ENCODE measurements around the gene PPFIA3.

DNA sequence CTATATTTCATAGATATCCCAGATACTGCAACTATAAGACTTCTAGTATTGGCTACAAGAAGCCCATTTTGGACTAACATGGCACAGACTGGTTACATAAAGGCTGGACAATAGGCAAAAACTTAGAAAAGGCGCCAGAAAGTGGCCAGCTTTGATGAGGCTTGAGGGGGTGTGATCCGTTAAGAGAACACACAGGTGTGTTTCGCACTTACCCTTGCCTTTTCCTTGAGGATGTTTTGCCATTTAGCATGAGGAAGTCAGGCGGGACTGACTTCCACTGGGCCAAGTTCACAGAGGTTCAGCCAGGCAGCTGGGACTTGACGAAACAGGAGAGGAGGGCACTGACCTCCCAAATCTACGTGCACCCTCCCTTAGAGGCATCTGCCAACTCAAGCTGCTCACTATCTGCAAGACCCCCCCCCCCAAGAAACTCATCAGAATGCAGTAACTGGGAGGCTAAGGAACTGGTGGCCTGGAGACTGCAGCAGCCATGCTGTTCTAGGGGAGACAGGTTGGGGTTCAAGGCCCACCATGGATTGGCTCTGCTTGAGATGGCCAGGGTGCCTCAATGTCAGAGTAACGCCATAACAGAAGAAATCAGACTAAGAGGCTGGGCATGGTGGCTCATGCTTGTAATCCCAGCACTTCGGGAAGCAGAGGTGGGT, 9.6 kb upstream of the PPFIA3 start:
- TF ChIP-seq, protein P1, sequence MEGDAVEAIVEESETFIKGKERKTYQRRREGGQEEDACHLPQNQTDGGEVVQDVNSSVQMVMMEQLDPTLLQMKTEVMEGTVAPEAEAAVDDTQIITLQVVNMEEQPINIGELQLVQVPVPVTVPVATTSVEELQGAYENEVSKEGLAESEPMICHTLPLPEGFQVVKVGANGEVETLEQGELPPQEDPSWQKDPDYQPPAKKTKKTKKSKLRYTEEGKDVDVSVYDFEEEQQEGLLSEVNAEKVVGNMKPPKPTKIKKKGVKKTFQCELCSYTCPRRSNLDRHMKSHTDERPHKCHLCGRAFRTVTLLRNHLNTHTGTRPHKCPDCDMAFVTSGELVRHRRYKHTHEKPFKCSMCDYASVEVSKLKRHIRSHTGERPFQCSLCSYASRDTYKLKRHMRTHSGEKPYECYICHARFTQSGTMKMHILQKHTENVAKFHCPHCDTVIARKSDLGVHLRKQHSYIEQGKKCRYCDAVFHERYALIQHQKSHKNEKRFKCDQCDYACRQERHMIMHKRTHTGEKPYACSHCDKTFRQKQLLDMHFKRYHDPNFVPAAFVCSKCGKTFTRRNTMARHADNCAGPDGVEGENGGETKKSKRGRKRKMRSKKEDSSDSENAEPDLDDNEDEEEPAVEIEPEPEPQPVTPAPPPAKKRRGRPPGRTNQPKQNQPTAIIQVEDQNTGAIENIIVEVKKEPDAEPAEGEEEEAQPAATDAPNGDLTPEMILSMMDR (IDR thresholded peaks at IDR 0.05): no peak
- TF ChIP-seq POLR2AphosphoS5 (IDR thresholded peaks at IDR 0.05) (no peak), POLR2A (IDR thresholded peaks at IDR 0.05) (no peak), EP300 (IDR thresholded peaks at IDR 0.05) (no peak)
